Psoas muscle (tissue), 8 donors: Measurements from ENCODE around the gene LANCL2. TPM values are rescaled to one million over a fixed set of nuclear protein-coding genes. Genes with fewer than 3 reads are reported as not detected.

Source experiments
- ATAC-seq, 4 donors: fragments of 200-7000 bp; cut with Tn5 transposase; one replicate each; pipeline ENCODE4 v1.9.1; 2020; ENCODE audit warnings: moderate library complexity in 3 of 4, mild to moderate bottlenecking in 2 of 4
- DNase-seq, 2 donors: peaks; one replicate each; pipeline ENCODE4 v3.0.0-alpha.2; 2020
- H3K27ac ChIP-seq: fragments of 200-600 bp; one replicate; pipeline ENCODE4 v1.8.0; 2022
- H3K27me3 ChIP-seq, 3 donors: fragments of 200-600 bp in 1 of 3; one replicate each; pipeline versions ENCODE4 v1.6.1 to v1.8.0; 2013 to 2022; ENCODE audit warnings: low read length in 2 of 3, mild to moderate bottlenecking in 2 of 3, moderate library complexity in 1 of 3; ENCODE audit not compliant: insufficient read depth in 3 of 3
- H3K36me3 ChIP-seq, 2 donors: fragments of 200-600 bp in 1 of 2; one replicate each; pipeline versions ENCODE4 v1.6.1 to v1.8.0; 2013 to 2022; ENCODE audit warnings: low read depth in 1 of 2, mild to moderate bottlenecking in 1 of 2, moderate library complexity in 1 of 2; ENCODE audit not compliant: insufficient read depth in 1 of 2
- H3K4me1 ChIP-seq: fragments of 200-600 bp; one replicate; pipeline ENCODE4 v1.8.0; 2022
- H3K4me3 ChIP-seq: fragments of 200-600 bp; one replicate; pipeline ENCODE4 v1.8.0; 2022; ENCODE audit warnings: mild to moderate bottlenecking
- H3K9me3 ChIP-seq: fragments of 200-600 bp; one replicate; pipeline ENCODE4 v1.8.0; 2022
- WGBS, 3 donors: extraction: QIAGEN DNeasy Blood & Tissue Kit; methylation state at CpG; one replicate each; pipeline versions ENCODE4 v1.1.6 to v1.1.7; 2013; 5-methylcytosine and 5-hydroxymethylcytosine counted together
- intact Hi-C, 2 donors: fragments of 100-400 bp; cut with DNase I; formaldehyde crosslinking; loops; one replicate each; pipeline versions ENCODE4 v1.11.0 to v1.14.2; 2022
- polyA plus RNA-seq, 3 donors: library from polyadenylated mRNA; stranded (reverse); fragments of 200-250 nt; gene quantifications; one replicate each; pipeline ENCODE4 v1.2.3, GENCODE V29; 2013
- total RNA-seq, 4 donors: library from RNA; stranded (reverse); fragmentation: NEBNext Ultra II Directional in 2 of 4; extraction: Animal tissue kit (Norgen Biotek cat#: 25700) in 2 of 4; gene quantifications; one replicate each; pipeline versions ENCODE4 v1.2.1 to v1.2.4, GENCODE V29; 2021 to 2023
- TF ChIP-seq, protein P1 (sequence below): fragments of 200-600 bp; IDR thresholded peaks from one replicate; pipeline ENCODE4 v1.8.0; 2022; ENCODE audit warnings: antibody characterized with exemption
- donor health status: healthy with polysubstance abuse.
- donor health status: DM: no; HTN: no; CAD: no; lungs with moderate emphysema.
- donor health status: Bipolar disorder and iron deficiency.
- donor health status: healthy.
- donor health status: DM: yes; HTN: yes; CAD: no.
- donor health status: DM: no; HTN: no; CAD: no.
- donor health status: DM: no; HTN: no; CAD: no.
- donor health status: DM: yes; HTN: yes; CAD: no.

LANCL2 gene
- total and polyA plus RNA-seq, 7 donors, result 5.4 to 16.9 (median 9.6) TPM

DNA sequence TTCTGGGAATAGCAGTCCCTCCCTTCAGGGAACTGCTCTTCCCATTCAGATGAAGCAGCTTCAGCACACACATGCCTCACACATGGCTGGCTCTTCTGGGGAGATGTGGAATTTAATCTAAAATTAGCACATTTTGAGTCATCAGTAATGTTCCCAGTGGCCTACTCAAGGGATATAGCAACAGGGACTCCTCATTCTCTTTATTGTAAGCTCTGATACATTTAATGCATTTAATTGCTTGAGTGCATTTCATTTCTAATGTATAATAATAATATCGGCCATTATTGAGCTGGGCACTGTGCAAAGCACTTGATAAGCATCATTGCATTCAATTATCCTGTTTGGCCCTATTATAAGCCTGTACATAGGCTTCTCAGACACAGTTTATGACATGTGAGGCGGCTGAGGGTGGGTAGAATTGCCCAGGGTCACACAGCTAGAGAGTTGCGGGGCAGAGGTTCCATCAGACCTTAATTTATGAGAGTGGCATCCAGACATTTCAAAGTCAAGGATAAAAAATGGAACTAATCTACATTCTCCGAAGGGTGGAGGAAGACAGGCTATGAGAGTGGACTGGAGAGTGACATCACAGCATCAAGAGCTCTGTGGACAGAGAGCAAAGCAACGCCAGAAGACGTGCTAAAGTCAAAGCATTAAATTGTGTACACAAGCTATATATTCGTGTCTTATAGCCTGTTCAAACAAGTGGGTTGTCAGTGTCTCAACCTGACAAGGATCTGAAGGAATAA lies 76.8 kb downstream of the LANCL2 start:
- TF ChIP-seq, protein P1, sequence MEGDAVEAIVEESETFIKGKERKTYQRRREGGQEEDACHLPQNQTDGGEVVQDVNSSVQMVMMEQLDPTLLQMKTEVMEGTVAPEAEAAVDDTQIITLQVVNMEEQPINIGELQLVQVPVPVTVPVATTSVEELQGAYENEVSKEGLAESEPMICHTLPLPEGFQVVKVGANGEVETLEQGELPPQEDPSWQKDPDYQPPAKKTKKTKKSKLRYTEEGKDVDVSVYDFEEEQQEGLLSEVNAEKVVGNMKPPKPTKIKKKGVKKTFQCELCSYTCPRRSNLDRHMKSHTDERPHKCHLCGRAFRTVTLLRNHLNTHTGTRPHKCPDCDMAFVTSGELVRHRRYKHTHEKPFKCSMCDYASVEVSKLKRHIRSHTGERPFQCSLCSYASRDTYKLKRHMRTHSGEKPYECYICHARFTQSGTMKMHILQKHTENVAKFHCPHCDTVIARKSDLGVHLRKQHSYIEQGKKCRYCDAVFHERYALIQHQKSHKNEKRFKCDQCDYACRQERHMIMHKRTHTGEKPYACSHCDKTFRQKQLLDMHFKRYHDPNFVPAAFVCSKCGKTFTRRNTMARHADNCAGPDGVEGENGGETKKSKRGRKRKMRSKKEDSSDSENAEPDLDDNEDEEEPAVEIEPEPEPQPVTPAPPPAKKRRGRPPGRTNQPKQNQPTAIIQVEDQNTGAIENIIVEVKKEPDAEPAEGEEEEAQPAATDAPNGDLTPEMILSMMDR, result no peak
- intact Hi-C loops, result no loop called here
- Histone ChIP-seq H3K27me3 (no peaks in the 10 kb centered on the region), H3K4me3 (no peak overlapping the region), H3K36me3 (no peaks in the 10 kb centered on the region), H3K4me1 (peaks cover 29% of the 10 kb centered on the region), H3K9me3 (no peaks in the 10 kb centered on the region), H3K27ac (no peak overlapping the region)
- ATAC-seq (peak in 1 of 4 donors; percentile 27), DNase-seq (no peak)
- 89 to 91% (median 91%) methylated on average over 7 of the region's 7 CpGs for whole genome bisulfite sequencing, 3 donors

DNA sequence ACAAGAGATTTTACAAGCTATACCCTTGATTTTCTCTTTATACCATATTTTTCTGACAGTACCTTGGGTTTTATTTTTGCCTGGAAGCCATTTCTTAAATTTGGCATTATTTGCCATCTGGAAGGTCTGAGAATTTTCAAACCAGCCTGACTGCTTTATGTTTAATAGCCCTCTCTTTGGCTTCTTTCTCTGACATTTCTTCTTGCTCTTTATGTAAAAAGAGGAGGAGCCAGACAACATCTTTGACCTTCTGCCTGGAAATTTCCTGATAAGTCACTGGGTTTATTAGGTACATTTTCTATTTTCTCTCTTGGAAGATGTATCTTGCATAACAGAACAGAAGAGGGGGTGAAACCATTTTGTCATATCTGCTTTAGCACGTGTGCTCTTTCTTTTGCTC lies 79.6 kb downstream of the LANCL2 start:
- WGBS, 3 donors, result 73 to 82% (median 75%) methylated on average over 1 of the region's 1 CpG
- Histone ChIP-seq H3K4me3 (no peak overlapping the region), H3K4me1 (peaks cover 13% of the 10 kb centered on the region), H3K9me3 (no peaks in the 10 kb centered on the region), H3K27ac (no peak overlapping the region), H3K36me3 (no peaks in the 10 kb centered on the region), H3K27me3 (no peaks in the 10 kb centered on the region)
- intact Hi-C loops, result no loop called here
- ATAC-seq (no peak), DNase-seq (no peak)
- TF ChIP-seq, protein P1, result no peak

DNA sequence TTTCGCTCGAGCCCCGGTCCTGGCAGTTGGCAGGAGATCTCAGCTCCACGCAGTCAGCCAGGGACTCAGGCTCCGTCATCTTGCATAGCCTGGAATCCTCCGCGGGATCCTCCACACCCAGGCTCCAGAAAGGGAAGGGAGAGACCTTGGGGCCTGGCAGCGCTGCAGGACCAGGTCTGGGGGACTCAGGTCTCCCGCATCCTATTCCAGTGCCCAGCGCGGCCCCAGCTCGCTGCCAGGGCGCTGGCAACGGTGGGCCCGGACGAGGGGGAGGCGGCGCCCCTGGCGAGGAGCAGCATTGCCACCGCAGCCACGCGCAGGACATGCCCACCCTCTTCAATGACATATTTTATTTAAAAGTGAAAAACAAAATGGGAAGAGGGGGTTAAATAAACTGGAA lies 83.4 kb downstream of the LANCL2 start:
- Histone ChIP-seq H3K4me1 (no peaks in the 10 kb centered on the region), H3K27me3 (no peaks in the 10 kb centered on the region), H3K4me3 (no peak overlapping the region), H3K27ac (no peak overlapping the region), H3K9me3 (no peaks in the 10 kb centered on the region), H3K36me3 (no peaks in the 10 kb centered on the region)
- intact Hi-C loops, result no loop called here
- ATAC-seq, result peak in 1 of 4 donors; percentile 33
- TF ChIP-seq, protein P1, result no peak
- DNase-seq, result no peak
- 71 to 80% (median 76%) methylated on average over 21 to 22 of the region's 22 CpGs for WGBS, 3 donors

DNA sequence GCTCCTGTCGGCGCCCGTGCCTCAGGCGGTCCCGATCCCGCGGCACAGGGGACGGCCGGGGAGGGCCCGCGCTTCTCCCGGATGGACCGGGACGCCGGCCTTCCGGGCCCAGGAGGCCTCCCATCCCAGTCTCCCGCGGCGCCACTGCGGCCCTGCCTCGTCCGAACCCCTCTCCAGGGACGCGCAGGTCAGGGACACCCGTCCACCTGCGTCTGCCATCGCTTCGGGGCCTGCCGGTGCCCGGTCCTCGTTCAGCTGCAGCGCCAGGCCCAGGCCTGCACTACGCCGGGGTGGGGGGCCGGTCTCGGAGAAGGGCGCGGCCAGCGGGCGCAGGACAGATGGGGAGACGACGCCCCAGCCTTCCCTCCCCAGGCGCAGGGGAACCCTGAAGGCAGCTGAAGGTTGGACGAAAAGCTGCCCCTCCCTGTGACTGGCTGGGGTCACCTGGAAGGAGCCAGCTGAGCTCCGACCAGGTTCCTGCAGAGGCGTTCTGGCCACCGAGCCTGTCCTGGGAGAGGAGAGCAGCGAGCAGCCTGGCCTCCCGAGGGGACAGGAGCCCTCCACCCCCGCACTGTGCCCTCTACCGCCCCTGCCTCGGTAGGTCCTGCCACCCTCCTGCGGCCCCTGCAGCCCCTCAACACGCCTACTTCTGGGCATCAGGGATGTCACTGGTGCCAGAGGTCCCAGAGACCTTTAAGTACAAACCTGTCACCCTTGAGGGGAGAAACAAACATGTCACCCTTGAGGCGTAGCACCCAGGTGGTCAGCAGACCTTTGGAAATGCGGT lies 84.3 kb downstream of the LANCL2 start:
- Histone ChIP-seq H3K36me3 (no peaks in the 10 kb centered on the region), H3K27ac (no peak overlapping the region), H3K9me3 (no peaks in the 10 kb centered on the region), H3K4me1 (no peaks in the 10 kb centered on the region), H3K27me3 (no peaks in the 10 kb centered on the region), H3K4me3 (no peak overlapping the region)
- TF ChIP-seq, protein P1, result no peak
- intact Hi-C loops, result no loop called here
- ATAC-seq (peak in 1 of 4 donors; percentile 30), DNase-seq (no peak)
- WGBS, 3 donors, result 43 to 49% (median 43%) methylated on average over 38 to 56 of the region's 56 CpGs
